Fibroblast of pulmonary artery (primary cell): ENCODE data around the gene PDE4D.

ENCODE experiments used
- DNase-seq: peaks from one replicate; pipeline ENCODE4 v3.0.0-alpha.2; 2010; ENCODE audit warnings: low read depth
- H3K4me3 ChIP-seq: replicated peaks from 2 replicates; pipeline ENCODE4 v1.5.1; 2011; ENCODE audit warnings: low read depth, mild to moderate bottlenecking, control low read depth, low read length, moderate library complexity
- CTCF ChIP-seq: IDR thresholded peaks from 2 replicates; pipeline ENCODE4 v1.5.1; 2011; ENCODE audit warnings: mild to moderate bottlenecking, control low read depth, low read length, inconsistent platforms; ENCODE audit errors: missing control alignments

PDE4D gene

GRCh38 chr5:59609501-59610265 is 283.8 kb downstream of the PDE4D start:
- no peak overlapping the region for H3K4me3 ChIP-seq
- DNase-seq = no peak
- TF ChIP-seq CTCF = no peak

GRCh38 chr5:59608745-59609144 is 284.8 kb downstream of the PDE4D start:
- no peak overlapping the region for H3K4me3 ChIP-seq
- peak; percentile 34 for DNase-seq
- TF ChIP-seq CTCF = no peak

- no peak for TF ChIP-seq CTCF
- no peak overlapping the region for H3K4me3 ChIP-seq
- DNase-seq = no peak
Observed at GRCh38 chr5:59607138-59607765, 286.3 kb downstream of the PDE4D start.

- no peak overlapping the region for H3K4me3 ChIP-seq
- DNase-seq = no peak
- TF ChIP-seq CTCF = no peak
Observed at GRCh38 chr5:59605915-59606314, 287.6 kb downstream of the PDE4D start.

- H3K4me3 ChIP-seq = no peak overlapping the region
- DNase-seq = no peak
- TF ChIP-seq CTCF = no peak
Observed at GRCh38 chr5:59604111-59604510, 289.4 kb downstream of the PDE4D start.

GRCh38 chr5:59600998-59601397 is 292.5 kb downstream of the PDE4D start:
- no peak for DNase-seq
- TF ChIP-seq CTCF = no peak
- no peak overlapping the region for H3K4me3 ChIP-seq

GRCh38 chr5:59600153-59600552 is 293.4 kb downstream of the PDE4D start:
- no peak for DNase-seq
- H3K4me3 ChIP-seq = no peak overlapping the region
- TF ChIP-seq CTCF = no peak
